ENCODE results near the gene VAMP4.

The VAMP4 gene

DNA sequence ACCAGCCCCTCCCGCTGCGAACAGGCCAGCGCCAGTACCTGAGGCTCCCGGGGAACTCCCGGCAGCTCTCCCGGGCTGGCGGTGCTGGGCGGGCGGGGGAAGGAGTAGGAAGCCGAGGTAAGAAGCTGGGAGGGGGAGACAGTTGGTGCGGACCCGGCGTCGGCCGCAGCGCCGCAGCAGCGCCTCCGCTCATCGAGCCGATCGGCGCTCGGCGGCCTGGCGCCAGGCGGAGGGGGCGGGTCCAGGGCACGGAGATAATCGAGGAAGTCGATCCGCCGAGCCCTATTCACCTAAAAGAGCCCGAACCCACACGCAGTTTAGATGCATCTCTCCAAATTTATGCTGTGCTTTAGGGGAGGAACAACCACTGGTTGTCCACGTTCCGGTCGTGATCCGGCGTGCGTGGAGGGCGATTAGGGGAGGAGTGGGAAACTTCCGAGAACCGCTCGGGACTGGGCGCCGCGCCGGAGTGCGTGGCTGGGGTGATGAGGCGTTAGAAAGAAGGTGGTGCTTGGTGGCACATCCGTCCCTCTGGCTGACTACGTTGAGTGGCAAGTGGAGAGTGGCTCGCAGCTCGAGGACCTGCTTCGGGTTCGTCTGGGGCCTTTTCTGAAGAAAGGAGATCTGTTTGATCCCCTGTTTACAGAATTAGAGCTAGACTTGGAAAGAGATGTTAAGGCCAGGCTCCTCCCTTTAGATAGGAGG lies at the start of gene VAMP4:
VAMP4 (minus strand) TSS at position 194 of the 705 bp plus-strand sequence. CDS start 3,651 bp downstream, outside the sequence.
- Mint-ChIP-seq H3K4me3 (peak within 1 kb of the TSS; percentile 98), H3K27me3 (no peaks in the 10 kb centered on the region), H3K4me1 (ENCODE audit: low read depth) (peaks cover 60% of the 10 kb centered on the region), H3K27ac (peak within 1 kb of the TSS; percentile 98), H3K36me3 (ENCODE audit: low read depth) (peaks cover 8% of the 10 kb centered on the region), H3K9me3 (no peaks in the 10 kb centered on the region)

GRCh38 chr1:171790318-171790717 lies 48.5 kb upstream of the VAMP4 start:
- Mint-ChIP-seq H3K27me3 (no peaks in the 10 kb centered on the region), H3K4me3 (no peak overlapping the region), H3K4me1 (ENCODE audit: low read depth) (peaks cover 60% of the 10 kb centered on the region), H3K36me3 (ENCODE audit: low read depth) (peaks cover 90% of the 10 kb centered on the region), H3K27ac (no peak overlapping the region), H3K9me3 (no peaks in the 10 kb centered on the region)

DNA sequence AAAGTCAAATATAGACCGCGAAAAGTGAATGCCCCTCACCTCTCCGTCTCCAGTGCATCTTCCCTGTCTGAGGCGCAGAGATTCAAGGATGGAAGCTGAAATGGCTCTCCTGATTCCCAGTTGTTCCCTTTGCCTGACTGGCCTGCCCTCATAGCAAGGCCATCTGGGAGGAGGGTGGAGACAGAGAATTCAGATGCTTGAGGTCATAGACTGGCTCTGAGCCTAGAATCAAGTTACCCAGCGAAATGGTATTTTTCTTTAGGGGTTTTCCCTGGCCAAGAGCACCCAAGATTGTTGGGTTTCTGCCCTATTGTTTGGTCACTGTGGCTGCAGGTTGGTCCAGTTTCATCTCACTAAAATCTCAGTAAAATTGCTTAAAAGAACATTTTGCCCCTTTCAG lies 46.8 kb upstream of the VAMP4 start:
- H3K4me3 Mint-ChIP-seq: no peak overlapping the region
- no peaks in the 10 kb centered on the region for H3K27me3 Mint-ChIP-seq
- no peaks in the 10 kb centered on the region for H3K9me3 Mint-ChIP-seq
- no peak overlapping the region for H3K27ac Mint-ChIP-seq
- H3K4me1 Mint-ChIP-seq (ENCODE audit: low read depth): peaks cover 61% of the 10 kb centered on the region
- peaks cover 85% of the 10 kb centered on the region for H3K36me3 Mint-ChIP-seq (ENCODE audit: low read depth)

- Mint-ChIP-seq H3K27me3 (no peaks in the 10 kb centered on the region), H3K36me3 (ENCODE audit: low read depth) (peaks cover 85% of the 10 kb centered on the region), H3K4me1 (ENCODE audit: low read depth) (peaks cover 61% of the 10 kb centered on the region), H3K9me3 (no peaks in the 10 kb centered on the region), H3K4me3 (no peak overlapping the region), H3K27ac (no peak overlapping the region)
Measured at GRCh38 chr1:171787686-171788480, 46.0 kb upstream of the VAMP4 start.

- H3K4me1 Mint-ChIP-seq (ENCODE audit: low read depth): peaks cover 61% of the 10 kb centered on the region
- peaks cover 80% of the 10 kb centered on the region for H3K36me3 Mint-ChIP-seq (ENCODE audit: low read depth)
Measured at GRCh38 chr1:171786534-171786933, 44.7 kb upstream of the VAMP4 start.

GRCh38 chr1:171785766-171786165 lies 43.9 kb upstream of the VAMP4 start:
- H3K4me1 Mint-ChIP-seq (ENCODE audit: low read depth): peaks cover 68% of the 10 kb centered on the region
- no peaks in the 10 kb centered on the region for H3K9me3 Mint-ChIP-seq
- H3K27ac Mint-ChIP-seq: no peak overlapping the region
- peaks cover 76% of the 10 kb centered on the region for H3K36me3 Mint-ChIP-seq (ENCODE audit: low read depth)
- H3K4me3 Mint-ChIP-seq: peak overlapping the region; percentile 24
- no peaks in the 10 kb centered on the region for H3K27me3 Mint-ChIP-seq

More at GRCh38 chr1:171786534-171786933, 44.7 kb upstream of the VAMP4 start:
- Mint-ChIP-seq H3K4me3 (no peak overlapping the region), H3K9me3 (no peaks in the 10 kb centered on the region), H3K27ac (no peak overlapping the region), H3K27me3 (no peaks in the 10 kb centered on the region)

GRCh38 chr1:171784784-171785183 lies 42.9 kb upstream of the VAMP4 start:
- H3K4me3 Mint-ChIP-seq: peak overlapping the region; percentile 75
- H3K27ac Mint-ChIP-seq: peak overlapping the region; percentile 83
- no peaks in the 10 kb centered on the region for H3K27me3 Mint-ChIP-seq
- H3K36me3 Mint-ChIP-seq (ENCODE audit: low read depth): peaks cover 67% of the 10 kb centered on the region
- peaks cover 74% of the 10 kb centered on the region for H3K4me1 Mint-ChIP-seq (ENCODE audit: low read depth)
- no peaks in the 10 kb centered on the region for H3K9me3 Mint-ChIP-seq

DNA sequence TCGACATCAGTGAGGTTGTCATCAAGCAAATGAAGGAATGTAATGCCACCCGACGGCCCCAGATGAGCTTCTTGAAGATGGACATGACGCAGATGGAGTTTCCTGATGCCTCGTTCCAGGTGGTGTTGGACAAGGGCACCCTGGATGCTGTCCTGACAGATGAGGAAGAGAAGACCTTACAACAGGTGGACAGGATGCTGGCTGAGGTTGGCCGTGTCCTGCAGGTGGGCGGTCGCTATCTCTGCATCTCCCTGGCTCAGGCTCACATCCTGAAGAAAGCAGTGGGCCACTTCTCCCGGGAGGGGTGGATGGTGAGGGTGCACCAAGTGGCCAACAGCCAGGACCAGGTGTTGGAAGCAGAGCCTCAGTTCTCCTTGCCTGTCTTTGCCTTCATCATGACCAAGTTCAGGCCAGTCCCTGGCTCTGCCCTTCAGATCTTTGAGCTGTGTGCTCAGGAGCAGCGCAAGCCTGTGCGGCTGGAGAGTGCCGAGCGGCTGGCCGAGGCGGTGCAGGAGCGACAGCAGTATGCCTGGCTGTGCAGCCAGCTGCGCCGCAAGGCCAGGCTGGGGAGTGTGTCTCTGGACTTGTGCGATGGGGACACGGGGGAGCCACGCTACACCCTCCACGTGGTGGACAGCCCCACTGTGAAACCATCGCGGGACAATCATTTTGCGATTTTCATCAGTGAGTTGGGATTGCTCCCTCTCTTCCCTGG lies 42.1 kb upstream of the VAMP4 start:
- Mint-ChIP-seq H3K4me1 (ENCODE audit: low read depth) (peaks cover 74% of the 10 kb centered on the region), H3K27ac (no peak overlapping the region), H3K9me3 (no peaks in the 10 kb centered on the region), H3K36me3 (ENCODE audit: low read depth) (peaks cover 60% of the 10 kb centered on the region), H3K4me3 (peak overlapping the region; percentile 98), H3K27me3 (no peaks in the 10 kb centered on the region)

DNA sequence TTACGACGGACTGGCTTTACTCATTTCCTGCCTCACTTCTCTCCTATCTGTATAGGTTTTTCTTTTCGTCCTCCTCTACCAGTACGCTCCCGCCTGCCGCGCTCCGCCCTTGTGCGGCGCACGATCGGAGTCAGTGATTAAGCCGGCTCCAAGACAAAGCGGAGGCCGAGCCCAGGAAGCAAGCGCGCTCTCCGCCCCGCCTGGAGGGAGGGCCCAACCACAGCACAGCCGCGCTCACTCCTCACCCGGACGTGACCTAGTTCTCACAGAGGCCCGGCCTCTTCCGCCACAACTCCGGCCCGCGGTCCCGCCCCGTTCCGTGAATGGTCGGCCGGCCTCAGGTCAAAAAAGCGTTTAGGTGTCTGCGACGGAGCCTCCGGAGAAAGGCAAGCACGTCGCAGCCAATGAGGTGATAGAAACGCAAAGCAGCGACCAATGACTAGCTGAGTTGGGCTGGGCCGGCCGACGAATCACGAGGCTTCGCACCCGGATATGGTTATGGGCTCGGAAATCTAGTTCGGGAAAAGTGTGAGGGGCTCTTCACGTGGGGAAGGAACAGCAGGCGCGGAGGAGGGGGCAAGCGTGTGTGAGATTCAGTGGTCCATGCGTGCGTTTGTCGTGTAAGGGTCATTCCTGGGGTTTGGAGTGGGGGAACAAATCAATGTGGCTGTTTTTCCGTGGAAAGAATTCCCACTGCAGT lies 39.5 kb upstream of the VAMP4 start, which contains the start of gene METTL13:
METTL13 (plus strand) TSS at position 485 of the 700 bp plus-strand sequence. CDS start 308 bp downstream, outside the sequence.
- Mint-ChIP-seq H3K27me3 (no peaks in the 10 kb centered on the region), H3K9me3 (no peaks in the 10 kb centered on the region), H3K4me3 (peak within 1 kb of the TSS; percentile 98), H3K4me1 (ENCODE audit: low read depth) (peaks cover 60% of the 10 kb centered on the region), H3K36me3 (ENCODE audit: low read depth) (peaks cover 36% of the 10 kb centered on the region), H3K27ac (peak within 1 kb of the TSS; percentile 98)

GRCh38 chr1:171780583-171781175 lies 38.8 kb upstream of the VAMP4 start:
- Mint-ChIP-seq H3K9me3 (no peaks in the 10 kb centered on the region), H3K27me3 (no peaks in the 10 kb centered on the region), H3K36me3 (ENCODE audit: low read depth) (peaks cover 29% of the 10 kb centered on the region), H3K4me1 (ENCODE audit: low read depth) (peaks cover 54% of the 10 kb centered on the region), H3K4me3 (peak overlapping the region; percentile 98), H3K27ac (peak overlapping the region; percentile 98)

DNA sequence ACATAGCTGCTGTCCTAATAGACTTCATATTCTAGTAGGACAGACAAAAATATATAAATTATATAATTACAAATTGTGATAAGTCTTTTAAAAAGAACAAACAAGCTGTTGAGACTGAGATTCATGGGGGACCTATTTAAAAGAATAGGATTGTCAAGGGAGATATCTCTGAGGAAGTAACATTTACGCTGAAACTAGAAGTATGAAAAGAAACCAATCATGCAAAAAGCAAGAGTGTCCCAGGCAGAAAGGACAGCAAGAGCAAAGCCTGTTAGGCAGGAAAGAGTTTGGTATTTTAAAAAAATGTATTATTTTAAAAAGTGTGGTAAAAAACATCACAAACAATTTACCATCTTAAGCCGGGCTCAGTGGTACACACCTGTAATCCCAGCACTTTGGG lies 30.4 kb upstream of the VAMP4 start:
- Mint-ChIP-seq H3K4me1 (ENCODE audit: low read depth) (peaks cover under 1% of the 10 kb centered on the region), H3K27me3 (peaks cover 13% of the 10 kb centered on the region), H3K27ac (no peak overlapping the region)

GRCh38 chr1:171769754-171770153 lies 27.9 kb upstream of the VAMP4 start:
- H3K36me3 Mint-ChIP-seq (ENCODE audit: low read depth): no peaks in the 10 kb centered on the region
- no peak overlapping the region for H3K27ac Mint-ChIP-seq
- peaks cover 15% of the 10 kb centered on the region for H3K27me3 Mint-ChIP-seq
- no peaks in the 10 kb centered on the region for H3K4me1 Mint-ChIP-seq (ENCODE audit: low read depth)
- no peak overlapping the region for H3K4me3 Mint-ChIP-seq
- no peaks in the 10 kb centered on the region for H3K9me3 Mint-ChIP-seq

More for the DNA sequence above, 30.4 kb upstream of the VAMP4 start:
- Mint-ChIP-seq H3K4me3 (no peak overlapping the region), H3K9me3 (no peaks in the 10 kb centered on the region), H3K36me3 (ENCODE audit: low read depth) (no peaks in the 10 kb centered on the region)

- H3K4me1 Mint-ChIP-seq (ENCODE audit: low read depth): no peaks in the 10 kb centered on the region
- H3K36me3 Mint-ChIP-seq (ENCODE audit: low read depth): no peaks in the 10 kb centered on the region
- H3K9me3 Mint-ChIP-seq: no peaks in the 10 kb centered on the region
- H3K27me3 Mint-ChIP-seq: peaks cover 14% of the 10 kb centered on the region
- no peak overlapping the region for H3K4me3 Mint-ChIP-seq
- H3K27ac Mint-ChIP-seq: no peak overlapping the region
Measured at GRCh38 chr1:171769171-171769570, 27.3 kb upstream of the VAMP4 start.

DNA sequence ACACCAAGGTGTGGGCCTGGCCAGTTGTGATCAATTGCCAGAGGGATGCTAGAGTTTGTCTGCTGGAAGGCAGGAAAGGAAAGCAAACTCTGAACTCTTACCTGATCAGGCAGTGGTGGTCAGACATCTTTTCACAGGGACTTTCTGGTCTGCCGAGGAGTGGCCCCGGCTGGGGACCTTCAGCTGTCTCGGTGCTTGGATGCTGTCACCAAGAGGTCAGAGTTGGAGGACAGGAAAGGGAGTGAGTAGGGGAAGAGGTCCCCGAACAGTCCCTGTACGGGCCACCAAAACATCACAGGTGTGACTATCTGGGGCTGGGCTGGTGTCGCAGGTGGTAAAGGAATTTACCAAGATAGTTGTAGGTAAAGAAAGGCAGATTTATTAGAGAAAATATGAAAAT lies 21.9 kb upstream of the VAMP4 start:
- H3K9me3 Mint-ChIP-seq: no peaks in the 10 kb centered on the region
- H3K27ac Mint-ChIP-seq: no peak overlapping the region
- no peaks in the 10 kb centered on the region for H3K36me3 Mint-ChIP-seq (ENCODE audit: low read depth)
- H3K4me1 Mint-ChIP-seq (ENCODE audit: low read depth): no peaks in the 10 kb centered on the region
- H3K27me3 Mint-ChIP-seq: peaks cover 12% of the 10 kb centered on the region
- no peak overlapping the region for H3K4me3 Mint-ChIP-seq
